ENCODE data around the gene ELFN1.

- TF ChIP-seq CTCF (IDR thresholded peaks at IDR 0.05; ENCODE audit: borderline replicate concordance, extremely low read depth, low read length, poor library complexity, severe bottlenecking) (no peak), EZH2 (IDR thresholded peaks at IDR 0.05; ENCODE audit: borderline replicate concordance, low read depth, low read length, severe bottlenecking) (no peak)
Observed at GRCh38 chr7:1624999-1625927, 44.8 kb upstream of the ELFN1 start.

Data from DND-41 (cell line).